ENCODE data around the gene NRP1.

Gene NRP1

DNA sequence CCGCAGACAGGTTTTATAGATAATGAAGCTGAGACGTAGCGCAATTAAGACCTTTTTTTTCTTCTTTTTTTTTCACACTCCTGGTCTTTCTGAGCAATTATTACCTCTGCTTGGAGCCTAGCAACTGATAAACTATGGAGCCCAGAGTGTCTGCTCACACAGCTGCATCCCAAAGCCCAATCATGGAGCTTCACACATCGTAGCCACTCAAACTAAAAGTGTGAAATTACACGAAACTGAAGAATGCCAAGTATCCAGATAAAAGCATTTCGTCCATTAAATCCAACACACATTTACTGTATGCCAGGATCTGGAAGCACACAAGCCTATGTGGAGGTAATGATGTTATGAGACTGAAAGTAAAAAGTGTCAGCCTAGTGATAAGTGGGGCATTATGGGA, 97.6 kb downstream of the NRP1 start:
- H3K79me2 ChIP-seq (ENCODE audit: control insufficient read depth, insufficient read depth, low read length, poor library complexity), result no peaks in the 10 kb centered on the region
- WGBS (ENCODE audit: extremely low coverage, insufficient coverage, insufficient read length), result no CpG with 5 or more reads among the region's 6 CpGs
- H2BK12ac ChIP-seq (ENCODE audit: low read length), result no peak overlapping the region
- H2AFZ ChIP-seq (ENCODE audit: insufficient read depth, low read length, poor library complexity), result no peak overlapping the region
- H3K36me3 ChIP-seq (ENCODE audit: control insufficient read depth in 1 of 2, insufficient read depth in 2 of 2, low read length in 2 of 2), result peaks cover 1 to 4% of the 10 kb centered on the region in 2 experiments
- H3K27ac ChIP-seq (ENCODE audit: low read depth, low read length), result no peak overlapping the region
- no peak overlapping the region for H2BK120ac ChIP-seq (ENCODE audit: insufficient read depth, low read length, poor library complexity)
- H3K4me3 ChIP-seq (ENCODE audit: low read depth, low read length), result no peak overlapping the region
- H3K79me1 ChIP-seq (ENCODE audit: low read length), result peaks cover 3% of the 10 kb centered on the region
- H3K18ac ChIP-seq (ENCODE audit: low read length), result no peak overlapping the region
- H2BK5ac ChIP-seq (ENCODE audit: low read depth, low read length, poor library complexity), result no peak overlapping the region
- H3K4me2 ChIP-seq (ENCODE audit: low read length), result no peak overlapping the region
- H4K91ac ChIP-seq (ENCODE audit: low read depth, low read length), result no peak overlapping the region
- no peak overlapping the region for H3K9ac ChIP-seq (ENCODE audit: low read length)
- peaks cover 8 to 17% of the 10 kb centered on the region in 2 experiments for H3K4me1 ChIP-seq (ENCODE audit: control insufficient read depth in 1 of 2, insufficient read depth in 2 of 2, low read length in 2 of 2)
- H3K14ac ChIP-seq (ENCODE audit: low read length), result no peak overlapping the region
- DNase-seq, result no peak
- H3K4ac ChIP-seq (ENCODE audit: low read depth, low read length), result no peak overlapping the region
- H3K9me3 ChIP-seq (ENCODE audit: insufficient read depth, low read depth, low read length), result no peaks in the 10 kb centered on the region
- no peak overlapping the region for H2AK5ac ChIP-seq (ENCODE audit: low read length)
- no peak overlapping the region for H4K12ac ChIP-seq (ENCODE audit: low read depth, low read length)
- H3K23ac ChIP-seq (ENCODE audit: low read length), result no peak overlapping the region
- no peaks in the 10 kb centered on the region for H3K27me3 ChIP-seq (ENCODE audit: insufficient read depth, low read length)
- H4K8ac ChIP-seq (ENCODE audit: low read depth, low read length), result no peak overlapping the region

DNA sequence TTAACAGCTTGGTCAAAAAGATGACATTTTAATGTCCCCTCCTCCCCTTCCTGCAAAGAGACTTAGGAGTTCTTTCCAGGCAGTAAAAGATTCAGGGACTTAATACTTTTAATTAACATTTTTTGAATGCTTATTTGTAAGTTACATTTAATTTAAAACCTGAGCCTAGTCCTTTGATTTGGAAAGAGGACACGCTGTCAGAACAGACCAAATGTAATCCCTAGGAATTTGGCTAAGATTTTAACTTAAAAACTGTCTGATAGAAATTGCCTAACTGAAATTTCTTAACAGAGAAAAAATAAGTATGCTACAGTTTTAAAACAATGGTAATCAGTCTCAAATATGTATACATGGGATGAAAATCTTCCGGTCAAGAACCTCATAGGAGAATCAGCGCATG, 98.5 kb downstream of the NRP1 start:
- no peaks in the 10 kb centered on the region for H3K27me3 ChIP-seq (ENCODE audit: insufficient read depth, low read length)
- no peak overlapping the region for H2AFZ ChIP-seq (ENCODE audit: insufficient read depth, low read length, poor library complexity)
- no peak overlapping the region for H2AK5ac ChIP-seq (ENCODE audit: low read length)
- H3K4me2 ChIP-seq (ENCODE audit: low read length), result no peak overlapping the region
- H3K14ac ChIP-seq (ENCODE audit: low read length), result no peak overlapping the region
- DNase-seq, result no peak
- peaks cover 8 to 15% of the 10 kb centered on the region in 2 experiments for H3K4me1 ChIP-seq (ENCODE audit: control insufficient read depth in 1 of 2, insufficient read depth in 2 of 2, low read length in 2 of 2)
- no peak overlapping the region for H3K4me3 ChIP-seq (ENCODE audit: low read depth, low read length)
- no peak overlapping the region for H3K18ac ChIP-seq (ENCODE audit: low read length)
- H3K9ac ChIP-seq (ENCODE audit: low read length), result no peak overlapping the region
- H4K12ac ChIP-seq (ENCODE audit: low read depth, low read length), result no peak overlapping the region
- H2BK120ac ChIP-seq (ENCODE audit: insufficient read depth, low read length, poor library complexity), result no peak overlapping the region
- no peak overlapping the region for H3K4ac ChIP-seq (ENCODE audit: low read depth, low read length)
- H2BK5ac ChIP-seq (ENCODE audit: low read depth, low read length, poor library complexity), result no peak overlapping the region
- H3K27ac ChIP-seq (ENCODE audit: low read depth, low read length), result no peak overlapping the region
- H4K91ac ChIP-seq (ENCODE audit: low read depth, low read length), result no peak overlapping the region
- WGBS (ENCODE audit: extremely low coverage, insufficient coverage, insufficient read length), result no CpG with 5 or more reads among the region's 3 CpGs
- H2BK12ac ChIP-seq (ENCODE audit: low read length), result no peak overlapping the region
- peaks cover 1 to 4% of the 10 kb centered on the region in 2 experiments for H3K36me3 ChIP-seq (ENCODE audit: control insufficient read depth in 1 of 2, insufficient read depth in 2 of 2, low read length in 2 of 2)
- H3K79me1 ChIP-seq (ENCODE audit: low read length), result peaks cover 3% of the 10 kb centered on the region
- H4K8ac ChIP-seq (ENCODE audit: low read depth, low read length), result no peak overlapping the region
- H3K23ac ChIP-seq (ENCODE audit: low read length), result no peak overlapping the region
- no peaks in the 10 kb centered on the region for H3K79me2 ChIP-seq (ENCODE audit: control insufficient read depth, insufficient read depth, low read length, poor library complexity)
- no peaks in the 10 kb centered on the region for H3K9me3 ChIP-seq (ENCODE audit: insufficient read depth, low read depth, low read length)

DNA sequence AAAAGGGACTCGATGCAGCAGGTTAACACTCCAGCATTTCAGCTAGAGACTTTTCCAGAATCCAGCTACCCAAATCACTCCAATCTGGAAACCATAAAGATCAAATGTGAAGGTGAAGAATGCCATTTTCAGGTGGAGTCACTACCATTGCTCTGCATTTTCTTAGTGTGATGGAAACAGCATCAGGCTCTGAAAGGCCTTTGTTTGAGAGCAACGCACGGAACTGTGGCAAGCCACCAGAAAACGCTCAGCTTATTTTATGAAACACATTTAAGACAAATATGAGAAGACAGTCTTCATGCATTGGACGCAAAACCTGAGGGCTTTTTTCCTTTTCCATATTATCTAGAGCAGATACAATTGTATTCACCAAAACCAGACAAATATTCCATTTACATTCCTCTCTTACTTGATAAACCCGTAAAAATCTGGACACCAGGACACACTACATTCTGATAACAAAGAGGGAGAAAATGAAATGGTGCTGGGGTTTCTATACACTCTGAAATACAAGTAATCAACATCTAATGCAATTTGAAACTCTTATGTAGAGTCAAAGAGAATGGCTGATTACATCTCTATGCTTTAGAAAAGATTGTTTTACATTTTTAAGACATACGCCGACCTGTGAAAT, 99.1 kb downstream of the NRP1 start:
- Histone ChIP-seq H3K36me3 (ENCODE audit: control insufficient read depth in 1 of 2, insufficient read depth in 2 of 2, low read length in 2 of 2) (peaks cover 1 to 4% of the 10 kb centered on the region in 2 experiments), H3K4me2 (ENCODE audit: low read length) (no peak overlapping the region), H3K18ac (ENCODE audit: low read length) (no peak overlapping the region), H3K9me3 (ENCODE audit: insufficient read depth, low read depth, low read length) (no peaks in the 10 kb centered on the region), H3K14ac (ENCODE audit: low read length) (no peak overlapping the region), H3K23ac (ENCODE audit: low read length) (no peak overlapping the region), H2AFZ (ENCODE audit: insufficient read depth, low read length, poor library complexity) (no peak overlapping the region), H2BK12ac (ENCODE audit: low read length) (no peak overlapping the region), H3K4me3 (ENCODE audit: low read depth, low read length) (no peak overlapping the region), H2BK5ac (ENCODE audit: low read depth, low read length, poor library complexity) (no peak overlapping the region), H2AK5ac (ENCODE audit: low read length) (no peak overlapping the region), H2BK120ac (ENCODE audit: insufficient read depth, low read length, poor library complexity) (no peak overlapping the region), H3K27ac (ENCODE audit: low read depth, low read length) (no peak overlapping the region), H3K4ac (ENCODE audit: low read depth, low read length) (no peak overlapping the region), H4K8ac (ENCODE audit: low read depth, low read length) (no peak overlapping the region), H4K12ac (ENCODE audit: low read depth, low read length) (no peak overlapping the region), H3K4me1 (ENCODE audit: control insufficient read depth in 1 of 2, insufficient read depth in 2 of 2, low read length in 2 of 2) (peaks cover 8 to 15% of the 10 kb centered on the region in 2 experiments), H3K9ac (ENCODE audit: low read length) (no peak overlapping the region), H3K27me3 (ENCODE audit: insufficient read depth, low read length) (no peaks in the 10 kb centered on the region), H3K79me2 (ENCODE audit: control insufficient read depth, insufficient read depth, low read length, poor library complexity) (no peaks in the 10 kb centered on the region), H4K91ac (ENCODE audit: low read depth, low read length) (no peak overlapping the region), H3K79me1 (ENCODE audit: low read length) (peaks cover 3% of the 10 kb centered on the region)
- no CpG with 5 or more reads among the region's 8 CpGs for WGBS (ENCODE audit: extremely low coverage, insufficient coverage, insufficient read length)
- no peak for DNase-seq

DNA sequence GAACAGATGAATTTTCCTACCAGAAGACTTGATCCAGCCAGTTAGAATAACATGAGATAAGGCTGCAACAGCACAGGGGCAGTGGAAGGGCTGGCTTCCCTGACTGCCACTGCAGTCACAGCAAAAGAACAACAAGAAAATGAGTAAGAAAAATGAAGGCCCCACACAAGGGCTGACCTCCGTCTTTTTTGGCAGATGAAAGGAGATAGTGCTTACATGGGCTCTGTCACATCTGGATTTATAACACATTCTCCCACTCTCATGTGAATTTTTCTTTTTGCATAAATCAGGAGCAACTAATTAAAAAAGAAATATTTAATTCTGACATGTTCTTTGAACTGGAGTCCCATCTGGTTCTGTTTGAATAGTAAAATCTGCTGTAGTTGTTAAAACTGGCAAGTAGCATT, 99.6 kb downstream of the NRP1 start:
- Histone ChIP-seq H2BK120ac (ENCODE audit: insufficient read depth, low read length, poor library complexity) (no peak overlapping the region), H3K9ac (ENCODE audit: low read length) (no peak overlapping the region), H4K8ac (ENCODE audit: low read depth, low read length) (no peak overlapping the region), H2BK12ac (ENCODE audit: low read length) (no peak overlapping the region), H3K4me3 (ENCODE audit: low read depth, low read length) (no peak overlapping the region), H3K23ac (ENCODE audit: low read length) (no peak overlapping the region), H3K79me2 (ENCODE audit: control insufficient read depth, insufficient read depth, low read length, poor library complexity) (no peaks in the 10 kb centered on the region), H3K9me3 (ENCODE audit: insufficient read depth, low read depth, low read length) (no peaks in the 10 kb centered on the region), H3K18ac (ENCODE audit: low read length) (no peak overlapping the region), H3K4me2 (ENCODE audit: low read length) (no peak overlapping the region), H4K91ac (ENCODE audit: low read depth, low read length) (no peak overlapping the region), H3K4ac (ENCODE audit: low read depth, low read length) (no peak overlapping the region), H3K36me3 (ENCODE audit: control insufficient read depth in 1 of 2, insufficient read depth in 2 of 2, low read length in 2 of 2) (peaks cover 1 to 4% of the 10 kb centered on the region in 2 experiments), H4K12ac (ENCODE audit: low read depth, low read length) (no peak overlapping the region), H2BK5ac (ENCODE audit: low read depth, low read length, poor library complexity) (no peak overlapping the region), H3K27me3 (ENCODE audit: insufficient read depth, low read length) (no peaks in the 10 kb centered on the region), H2AFZ (ENCODE audit: insufficient read depth, low read length, poor library complexity) (no peak overlapping the region), H3K4me1 (ENCODE audit: control insufficient read depth in 1 of 2, insufficient read depth in 2 of 2, low read length in 2 of 2) (peaks cover 8 to 20% of the 10 kb centered on the region in 2 experiments), H3K79me1 (ENCODE audit: low read length) (peaks cover 3% of the 10 kb centered on the region), H3K14ac (ENCODE audit: low read length) (no peak overlapping the region), H3K27ac (ENCODE audit: low read depth, low read length) (no peak overlapping the region), H2AK5ac (ENCODE audit: low read length) (no peak overlapping the region)
- no CpG with 5 or more reads among the region's 1 CpG for WGBS (ENCODE audit: extremely low coverage, insufficient coverage, insufficient read length)
- DNase-seq, result no peak
